HG02973 (cell line): Measurements from ENCODE around the gene NFKB2.

Experiments
- ATAC-seq: cut with Tn5 transposase; IDR thresholded peaks from one replicate; pipeline ENCODE4 v1.9.1; 2021; ENCODE audit warnings: moderate library complexity; ENCODE audit not compliant: unreplicated experiment

Gene NFKB2

DNA sequence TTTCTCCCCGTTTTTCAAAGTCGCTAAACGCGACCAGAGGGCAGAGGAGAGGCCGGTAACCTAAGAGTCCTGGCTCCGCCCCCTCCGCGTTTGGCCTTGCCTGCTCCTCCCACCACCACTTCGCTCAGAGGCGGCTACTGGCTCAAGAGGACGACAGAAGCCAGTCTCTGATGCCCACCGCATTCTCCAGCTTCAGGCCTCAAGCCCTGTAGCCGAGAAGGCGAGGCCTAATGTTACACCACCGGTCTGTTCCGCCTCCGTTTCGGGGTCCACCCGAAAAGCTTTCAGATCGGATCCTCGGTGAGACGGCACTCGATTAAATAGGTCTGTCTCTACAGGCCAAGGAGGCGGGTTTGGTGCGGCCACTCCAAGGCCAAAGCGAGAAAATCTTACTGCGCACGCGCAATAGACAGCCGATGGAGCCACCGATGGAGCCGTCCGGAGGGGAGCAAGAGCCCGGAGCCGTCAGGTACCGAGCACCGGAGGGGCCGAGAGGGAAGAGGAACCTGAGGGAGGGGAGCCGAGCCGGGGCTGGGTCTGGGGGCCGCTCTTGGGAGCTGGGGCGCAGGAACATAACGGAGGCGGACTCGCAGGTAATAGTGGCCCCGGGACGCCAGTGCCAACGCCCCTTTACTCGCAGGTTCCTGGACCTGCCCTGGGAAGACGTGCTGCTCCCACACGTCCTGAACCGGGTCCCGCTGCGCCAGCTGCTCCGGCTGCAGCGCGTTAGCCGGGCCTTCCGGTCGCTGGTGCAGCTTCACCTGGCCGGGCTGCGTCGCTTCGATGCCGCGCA is 25.4 kb downstream of the NFKB2 start, which contains the start of gene FBXL15:
FBXL15 (plus strand) TSS at position 123 of the 793 bp plus-strand sequence; CDS start at position 417, 294 bp downstream.
- ATAC-seq, result peak; percentile 58

DNA sequence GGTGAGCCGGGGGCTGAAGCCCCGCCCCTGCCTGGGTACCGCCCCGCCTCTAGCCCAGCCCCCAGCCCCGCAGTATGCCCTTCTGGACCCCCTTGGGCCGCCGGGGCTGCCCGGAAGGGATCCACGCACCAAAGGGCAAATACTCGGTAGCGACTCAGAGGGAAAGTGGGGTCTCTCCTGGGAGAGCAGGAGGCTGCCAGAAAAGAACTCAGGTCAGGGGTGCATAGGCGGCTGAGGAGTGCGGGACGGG is 25.9 kb downstream of the NFKB2 start:
- ATAC-seq, result peak; percentile 4

DNA sequence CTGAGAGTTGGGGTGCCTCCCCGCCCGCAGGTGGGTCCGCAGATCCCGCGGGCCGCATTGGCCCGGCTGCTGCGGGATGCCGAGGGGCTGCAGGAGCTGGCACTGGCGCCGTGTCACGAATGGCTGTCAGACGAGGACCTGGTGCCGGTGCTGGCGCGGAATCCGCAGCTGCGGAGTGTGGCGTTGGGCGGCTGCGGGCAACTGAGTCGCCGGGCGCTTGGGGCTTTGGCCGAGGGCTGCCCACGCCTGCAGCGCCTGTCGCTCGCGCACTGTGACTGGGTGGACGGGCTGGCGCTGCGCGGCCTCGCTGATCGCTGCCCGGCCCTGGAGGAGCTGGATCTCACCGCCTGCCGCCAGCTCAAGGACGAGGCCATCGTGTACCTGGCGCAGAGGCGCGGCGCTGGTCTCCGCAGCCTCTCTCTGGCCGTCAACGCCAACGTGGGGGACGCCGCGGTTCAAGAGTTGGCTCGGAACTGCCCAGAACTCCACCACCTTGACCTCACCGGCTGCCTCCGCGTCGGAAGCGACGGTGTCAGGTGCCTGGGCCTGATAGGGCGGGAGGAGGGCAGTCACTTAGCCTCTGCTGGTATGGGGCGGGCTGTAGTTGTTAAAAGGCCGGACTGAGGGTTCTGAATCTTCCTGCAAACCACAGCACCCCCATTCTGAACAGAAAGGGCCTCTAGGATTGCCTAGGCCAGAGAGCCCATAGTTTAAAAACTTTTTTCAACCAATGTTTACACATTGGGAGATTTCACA is 26.4 kb downstream of the NFKB2 start:
- no peak for ATAC-seq

GRCh38 chr10:102422545-102423129 is 27.1 kb downstream of the NFKB2 start:
- no peak for ATAC-seq

- ATAC-seq, result no peak
Measured at GRCh38 chr10:102423372-102423968, 28.0 kb downstream of the NFKB2 start.

DNA sequence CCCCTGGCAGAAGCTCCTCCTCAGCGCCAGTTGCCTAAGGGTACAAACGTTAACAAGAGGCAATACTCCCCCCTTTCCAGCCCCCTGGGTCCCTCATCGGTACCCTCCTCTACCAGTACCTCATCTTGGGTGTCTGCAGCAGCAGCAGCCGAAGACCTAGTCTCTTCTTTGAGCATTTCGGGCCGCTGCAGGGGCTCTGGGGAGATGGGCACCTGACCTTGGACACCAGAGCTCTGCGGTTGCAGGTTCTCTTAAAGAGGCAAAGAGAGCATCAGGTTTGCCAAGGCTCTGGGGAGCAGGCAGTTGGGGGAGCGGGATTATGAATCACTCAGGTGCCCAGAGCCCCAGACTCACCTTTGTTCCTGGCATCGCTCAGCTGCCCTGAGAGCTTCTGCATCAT is 28.6 kb downstream of the NFKB2 start:
- ATAC-seq, result no peak

DNA sequence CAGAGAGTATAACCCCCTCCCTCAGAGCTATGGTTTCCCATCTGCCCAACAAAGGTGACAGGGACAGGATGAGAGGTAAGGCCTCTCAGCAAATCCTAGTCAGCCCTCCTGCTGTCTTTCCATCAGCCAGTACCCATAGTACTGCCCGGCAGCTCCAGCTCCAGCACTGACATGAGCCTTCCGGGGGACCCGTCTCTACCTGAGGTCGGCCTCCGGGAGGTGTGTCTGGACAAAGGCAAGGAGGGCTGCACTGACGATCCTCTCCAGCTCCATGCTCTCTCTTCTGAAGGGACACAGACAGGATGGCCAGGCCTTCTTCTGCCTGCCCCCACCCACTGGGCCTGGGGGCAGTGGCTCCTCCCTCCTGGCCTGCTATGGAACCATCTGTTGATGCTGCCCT is 29.4 kb downstream of the NFKB2 start:
- ATAC-seq, result no peak

- no peak for ATAC-seq
Measured at GRCh38 chr10:102425444-102425843, 29.9 kb downstream of the NFKB2 start.

- no peak for ATAC-seq
Measured at GRCh38 chr10:102426803-102427287, 31.3 kb downstream of the NFKB2 start.

DNA sequence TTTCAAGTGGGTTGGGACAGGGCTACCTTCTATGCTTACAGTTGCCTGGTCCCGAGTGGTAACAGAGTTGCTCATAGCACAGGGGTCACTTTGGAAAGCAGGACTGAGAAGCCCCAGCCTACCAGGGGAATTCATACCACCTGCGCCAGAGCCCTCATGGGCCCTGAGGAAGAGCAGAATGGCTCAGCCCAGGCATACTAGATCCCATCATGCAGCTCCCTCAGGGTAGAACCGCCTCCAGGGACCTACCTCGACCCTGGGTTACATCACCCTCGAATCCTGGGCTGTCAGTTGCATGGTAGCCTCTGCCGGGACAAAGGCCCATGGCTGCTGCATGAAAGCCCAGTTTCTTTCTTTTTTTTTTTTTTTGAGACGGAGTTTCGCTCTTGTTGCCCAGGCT is 34.0 kb downstream of the NFKB2 start:
- no peak for ATAC-seq

DNA sequence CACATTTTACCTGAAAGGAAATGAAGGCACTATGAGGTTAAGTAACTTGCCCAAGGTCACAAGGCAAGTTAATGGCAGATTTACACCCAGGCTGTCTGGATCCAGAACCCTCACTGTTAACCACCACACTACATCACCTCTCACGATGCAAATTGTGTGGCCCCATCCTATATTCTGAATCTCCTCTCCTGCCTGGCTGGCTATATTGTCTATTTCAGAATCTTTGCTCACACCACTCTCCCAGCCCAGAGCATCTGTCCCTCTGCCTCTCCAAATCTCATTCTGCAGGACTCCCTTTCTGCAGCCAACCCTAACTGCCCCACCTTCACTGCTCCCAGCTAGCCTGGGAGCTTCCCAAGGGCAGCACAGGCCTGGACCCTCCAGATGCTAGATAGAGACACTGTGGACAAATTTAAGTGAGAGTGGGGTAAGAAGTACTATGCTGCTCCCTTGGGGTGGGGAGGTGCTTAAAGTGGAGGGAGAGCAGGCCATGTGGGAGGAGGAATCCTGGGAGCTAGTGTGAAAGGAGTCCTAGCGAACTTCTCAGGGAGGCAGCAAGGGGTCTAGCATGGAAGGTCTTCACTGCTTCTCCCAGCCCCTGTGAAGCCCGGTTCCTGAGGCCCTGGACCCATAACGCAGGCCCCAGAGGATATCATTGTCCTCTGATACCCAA is 36.1 kb downstream of the NFKB2 start:
- no peak for ATAC-seq

DNA sequence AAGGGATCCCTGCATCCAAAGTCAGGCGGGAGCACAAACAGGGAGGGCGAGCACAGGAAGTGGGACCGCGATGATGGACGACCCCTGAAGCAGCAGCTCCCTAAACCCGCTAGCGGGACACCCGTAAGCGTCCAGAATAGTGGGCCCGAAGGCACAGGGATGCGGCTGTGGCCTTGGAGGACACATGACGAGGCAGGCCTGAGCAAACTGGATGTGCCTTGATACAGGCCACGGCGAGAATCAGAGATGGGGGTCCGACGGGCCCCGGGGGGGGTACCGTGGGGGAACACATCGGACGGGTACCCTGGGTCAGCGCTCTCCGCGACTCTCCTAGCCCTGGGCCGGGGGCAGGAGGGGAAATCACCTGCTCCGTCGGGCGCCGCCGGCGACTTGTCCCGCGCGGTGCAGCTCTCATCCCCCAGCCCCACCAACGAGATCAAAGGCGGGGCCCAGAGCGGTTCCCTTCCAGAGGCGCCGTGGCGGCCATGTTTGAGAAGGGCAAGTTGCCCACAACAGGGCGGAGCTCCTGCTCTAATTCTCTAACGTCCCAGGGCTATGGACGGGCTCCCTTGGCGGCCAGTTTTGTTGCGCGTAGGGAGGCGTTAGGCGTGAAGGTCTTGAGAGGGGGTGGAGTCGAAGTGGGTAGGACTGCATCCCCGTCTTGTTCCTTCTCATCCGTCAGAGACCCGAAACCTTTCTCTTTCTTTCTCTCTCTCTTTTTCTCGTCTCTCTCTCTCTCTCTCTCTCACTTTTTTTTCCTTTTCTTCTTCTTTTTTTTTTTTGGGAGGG is 36.9 kb downstream of the NFKB2 start, which contains the start of gene CUEDC2:
CUEDC2 (minus strand) TSS at position 413 of the 789 bp plus-strand sequence. CDS start 7,386 bp downstream, outside the sequence.
- peak; percentile 82 for ATAC-seq

GRCh38 chr10:102433619-102434046 is 38.1 kb downstream of the NFKB2 start:
- no peak for ATAC-seq

DNA sequence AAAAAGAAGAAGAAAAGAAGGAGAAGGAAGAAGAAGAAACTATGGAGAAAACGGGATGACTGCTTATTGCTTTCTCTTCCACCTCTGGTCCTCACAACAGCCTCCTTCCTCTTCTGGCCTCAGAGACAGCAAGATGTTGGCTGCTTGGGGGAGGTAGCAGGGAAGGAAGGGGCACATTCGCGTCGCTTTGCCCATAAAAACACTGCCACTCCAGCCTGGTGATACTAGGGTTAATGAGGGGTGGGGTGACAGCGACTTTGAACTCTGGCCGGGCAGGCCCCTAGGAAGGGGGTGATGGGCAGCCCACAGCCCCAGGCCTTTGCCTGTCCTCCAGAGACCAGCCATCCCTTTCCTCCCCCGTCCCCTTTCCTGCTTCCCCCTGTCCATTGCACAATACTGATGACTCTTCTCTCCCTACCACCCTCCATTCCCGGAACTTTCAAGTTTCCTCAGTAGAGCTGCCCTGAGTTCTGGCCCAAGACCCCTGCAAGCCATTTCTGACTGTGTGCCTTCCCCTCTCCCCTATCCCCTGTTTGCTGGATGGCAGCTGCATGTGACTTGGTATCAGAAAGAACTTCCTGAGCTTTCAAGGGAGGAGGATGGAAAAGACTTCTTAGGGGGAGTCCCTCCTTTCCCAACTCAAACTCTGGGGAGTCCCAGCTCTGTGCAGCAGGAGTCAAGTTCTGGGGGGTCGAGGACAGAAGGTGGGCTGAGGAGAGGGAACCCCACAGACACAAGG is 39.1 kb downstream of the NFKB2 start:
- ATAC-seq, result no peak

DNA sequence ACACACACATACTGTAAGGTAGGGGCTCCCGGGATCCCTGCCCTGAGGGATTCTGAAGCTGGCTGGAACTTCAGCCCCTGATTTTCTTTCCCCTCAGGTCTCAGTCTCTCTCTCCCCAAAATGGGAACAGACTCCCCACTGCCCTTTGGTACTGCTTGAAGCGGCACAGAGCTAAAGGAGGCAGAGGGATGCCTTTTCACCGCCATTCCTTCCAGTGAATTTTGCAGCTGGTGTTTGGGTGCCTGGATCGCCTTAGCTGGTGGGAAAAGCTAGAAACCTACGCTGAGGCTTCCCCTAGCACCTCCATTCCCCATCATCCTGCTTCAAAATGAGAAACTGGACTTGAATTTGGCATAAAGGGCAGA is 39.6 kb downstream of the NFKB2 start:
- ATAC-seq, result no peak

GRCh38 chr10:102435529-102436233 is 40.2 kb downstream of the NFKB2 start:
- ATAC-seq, result no peak

DNA sequence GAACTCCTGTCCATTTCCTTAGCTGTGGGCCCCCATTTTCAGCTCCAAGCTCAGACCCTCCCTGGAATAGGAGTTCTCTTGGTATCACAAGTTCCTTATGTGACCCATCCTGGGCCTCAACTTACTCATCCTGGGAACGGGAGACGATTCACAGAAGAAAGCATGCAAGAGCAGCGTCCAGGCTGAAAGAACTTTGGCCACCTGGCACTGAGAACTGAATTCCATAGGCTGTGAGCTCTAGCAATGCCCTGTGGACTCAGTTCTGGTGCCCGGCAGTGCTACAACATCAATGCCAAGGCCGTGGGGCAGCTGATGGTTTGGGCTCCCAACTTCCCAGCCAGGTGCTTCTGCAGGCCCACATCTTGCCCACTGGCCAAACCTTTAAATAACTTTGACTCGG is 40.8 kb downstream of the NFKB2 start:
- no peak for ATAC-seq

DNA sequence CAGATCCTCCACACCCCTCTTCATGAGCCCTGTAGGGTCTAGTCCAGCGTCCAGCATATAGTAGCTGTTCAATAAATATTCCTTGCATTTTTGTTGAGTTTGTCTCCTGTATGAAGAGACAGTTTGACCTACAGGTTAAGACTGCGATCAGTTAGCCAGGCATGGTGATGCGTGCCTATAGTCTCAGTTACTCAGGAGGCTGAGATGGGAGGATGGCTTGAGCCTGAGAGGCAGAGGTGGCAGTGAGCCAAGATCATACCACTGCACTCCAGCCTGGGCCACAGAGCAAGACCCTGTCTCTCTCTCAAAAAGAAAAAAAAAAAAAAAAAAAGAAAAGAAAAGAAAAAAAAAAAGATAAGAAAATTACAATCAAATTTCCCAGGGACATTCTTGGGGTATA is 42.0 kb downstream of the NFKB2 start:
- no peak for ATAC-seq

GRCh38 chr10:102438374-102438773 is 42.9 kb downstream of the NFKB2 start:
- no peak for ATAC-seq
